Measurements from ENCODE around the gene CD83. TPM values are rescaled to one million over a fixed set of nuclear protein-coding genes. Genes with fewer than 3 reads are reported as not detected.

The CD83 gene
- polyA plus RNA-seq, 1 donor (not counting 4 experiments of a cell fraction or from before 2014, with no cell fraction given), result 3.4 TPM

GRCh38 chr6:14068623-14069022, 48.9 kb upstream of the CD83 start:
- Histone ChIP-seq H3K9me1 (ENCODE audit: control insufficient read depth, extremely low read depth, insufficient read depth, low read length) (no peaks in the 10 kb centered on the region), H3K9me3 (ENCODE audit: control insufficient read depth, low read depth, low read length) (no peaks in the 10 kb centered on the region), H3K79me2 (ENCODE audit: control insufficient read depth, insufficient read depth, low read length) (no peaks in the 10 kb centered on the region), H3K9ac (ENCODE audit: control insufficient read depth, extremely low read depth, insufficient read depth, low read length) (no peak overlapping the region), H3K27me3 (ENCODE audit: control insufficient read depth, extremely low read depth, insufficient read depth, low read length) (no peaks in the 10 kb centered on the region), H3K27ac (ENCODE audit: control insufficient read depth, insufficient read depth, low read length) (no peak overlapping the region), H3K4me2 (ENCODE audit: control insufficient read depth, extremely low read depth, insufficient read depth, low read depth, low read length) (no peak overlapping the region), H4K20me1 (ENCODE audit: control insufficient read depth, extremely low read depth, insufficient read depth, low read length) (no peaks in the 10 kb centered on the region), H3K36me3 (ENCODE audit: control insufficient read depth in 2 of 2, extremely low read depth in 1 of 2, insufficient read depth in 2 of 2, low read length in 2 of 2) (no peaks in the 10 kb centered on the region), H3K4me1 (ENCODE audit: control insufficient read depth, extremely low read depth, insufficient read depth, low read length) (peaks cover 11% of the 10 kb centered on the region), H3K4me3 (ENCODE audit: control insufficient read depth in 2 of 3, extremely low read depth in 1 of 3, insufficient read depth in 2 of 3, low read depth in 1 of 3, low read length in 3 of 3) (no peak overlapping the region), H2AFZ (ENCODE audit: control insufficient read depth, low read length) (no peak overlapping the region)
- DNase-seq (ENCODE audit: low read depth, low spot score) (no peak), FAIRE-seq (no peak)
- dilution Hi-C loops (cut with MboI; ENCODE audit: extremely low pct_ligation_motif_present, low sequenced_read_pairs), result no loop called here
- TF ChIP-seq EZH2 (IDR thresholded peaks at IDR 0.05; ENCODE audit: low read length) (no peak), CTCF (optimal IDR thresholded peaks at IDR 0.05 in 1 of 3, IDR thresholded peaks at IDR 0.05 in 1 of 3, conservative IDR thresholded peaks at IDR 0.05 in 1 of 3; ENCODE audit: extremely low read depth in 1 of 3, insufficient read depth in 2 of 3, low read length in 3 of 3) (no peak)

GRCh38 chr6:14070457-14070856, 47.1 kb upstream of the CD83 start:
- FAIRE-seq (no peak), DNase-seq (ENCODE audit: low read depth, low spot score) (no peak)
- no peak overlapping the region for H3K4me3 ChIP-seq (ENCODE audit: control insufficient read depth in 2 of 3, extremely low read depth in 1 of 3, insufficient read depth in 2 of 3, low read depth in 1 of 3, low read length in 3 of 3)
- no peak overlapping the region for H3K4me2 ChIP-seq (ENCODE audit: control insufficient read depth, extremely low read depth, insufficient read depth, low read depth, low read length)
- no peak overlapping the region for H3K27ac ChIP-seq (ENCODE audit: control insufficient read depth, insufficient read depth, low read length)
- H3K9me3 ChIP-seq (ENCODE audit: control insufficient read depth, low read depth, low read length), result no peaks in the 10 kb centered on the region
- no peaks in the 10 kb centered on the region for H3K36me3 ChIP-seq (ENCODE audit: control insufficient read depth in 2 of 2, extremely low read depth in 1 of 2, insufficient read depth in 2 of 2, low read length in 2 of 2)
- no peaks in the 10 kb centered on the region for H4K20me1 ChIP-seq (ENCODE audit: control insufficient read depth, extremely low read depth, insufficient read depth, low read length)
- H3K9ac ChIP-seq (ENCODE audit: control insufficient read depth, extremely low read depth, insufficient read depth, low read length), result no peak overlapping the region
- no peaks in the 10 kb centered on the region for H3K27me3 ChIP-seq (ENCODE audit: control insufficient read depth, extremely low read depth, insufficient read depth, low read length)
- H3K9me1 ChIP-seq (ENCODE audit: control insufficient read depth, extremely low read depth, insufficient read depth, low read length), result no peaks in the 10 kb centered on the region
- dilution Hi-C loops (cut with MboI; ENCODE audit: extremely low pct_ligation_motif_present, low sequenced_read_pairs), result no loop called here
- no peak overlapping the region for H2AFZ ChIP-seq (ENCODE audit: control insufficient read depth, low read length)
- H3K4me1 ChIP-seq (ENCODE audit: control insufficient read depth, extremely low read depth, insufficient read depth, low read length), result peaks cover 17% of the 10 kb centered on the region
- no peaks in the 10 kb centered on the region for H3K79me2 ChIP-seq (ENCODE audit: control insufficient read depth, insufficient read depth, low read length)
- TF ChIP-seq EZH2 (IDR thresholded peaks at IDR 0.05; ENCODE audit: low read length) (no peak), CTCF (optimal IDR thresholded peaks at IDR 0.05 in 1 of 3, IDR thresholded peaks at IDR 0.05 in 1 of 3, conservative IDR thresholded peaks at IDR 0.05 in 1 of 3; ENCODE audit: extremely low read depth in 1 of 3, insufficient read depth in 2 of 3, low read length in 3 of 3) (no peak)

Measured in keratinocyte (primary cell).